H1 (cell line): ENCODE results near the gene CCL4. TPM values are rescaled to one million over a fixed set of nuclear protein-coding genes. Genes with fewer than 3 reads are reported as not detected.

ENCODE experiments used
- RFX5 ChIP-seq: IDR thresholded peaks from 2 replicates; pipeline ENCODE4 v1.6.1; 2011; ENCODE audit warnings: low read depth, low read length, improper control_type of control experiment, borderline replicate concordance
- polyA plus RNA-seq, 7 experiments: library from polyadenylated mRNA; depleted of rRNA in 3 of 7; stranded (reverse) in 5 of 7; unstranded in 2 of 7; fragments of >200 nt in 5 of 7; fragments of 200-250 nt in 2 of 7; gene quantifications; 1 replicate in 5 of 7; 2 replicates in 1 of 7; 4 replicates in 1 of 7; pipeline versions ENCODE4 v1.2.1 to v1.2.3, GENCODE V29; 2011 to 2013; ENCODE audit warnings: missing spikeins in 2 of 7, mixed read lengths in 2 of 7
- total RNA-seq: library from RNA; stranded (reverse); fragmentation: NEBNext Ultra II Directional; extraction: Animal tissue kit (Norgen Biotek cat#: 25700); gene quantifications from 2 replicates; pipeline ENCODE4 v1.2.1, GENCODE V29; 2021

Gene CCL4
- total and polyA plus RNA-seq, 2 of the 8 experiments (the other 6 are each of a cell fraction or from before 2014, with no cell fraction given), result not detected

GRCh38 chr17:36136036-36136435 lies 32.4 kb downstream of the CCL4 start (continued):
- no peak for TF ChIP-seq RFX5
